ENCODE measurements around the gene CORO2B. TPM values are rescaled to one million over a fixed set of nuclear protein-coding genes. Genes with fewer than 3 reads are reported as not detected.

Gene CORO2B
- total and polyA plus RNA-seq, 2 experiments from 2014 or later = 1.6 to 4.6 TPM

GRCh38 chr15:68601206-68602197, 22.7 kb downstream of the CORO2B start (continued):
- TF ChIP-seq ETS1 (IDR thresholded peaks at IDR 0.05) = no peak
- no peak for TF ChIP-seq ZNF331 (CRISPR knock-in tag; IDR thresholded peaks at IDR 0.05; ENCODE audit: low read depth)
- no peak for TF ChIP-seq EZH2phosphoT487 (IDR thresholded peaks at IDR 0.05; ENCODE audit: unreplicated experiment)
- no peak for TF ChIP-seq NANOG (IDR thresholded peaks at IDR 0.05; ENCODE audit: borderline replicate concordance)
- no peak for TF ChIP-seq CREB1 (CRISPR knock-in tag; IDR thresholded peaks at IDR 0.05; ENCODE audit: low read depth)
- TF ChIP-seq STAT1 (IDR thresholded peaks at IDR 0.05; ENCODE audit: unreplicated experiment) = no peak

GRCh38 chr15:68602459-68603215, 23.8 kb downstream of the CORO2B start:
- Histone ChIP-seq H3K4me2 (no peak overlapping the region), H3K9me2 (ENCODE audit: insufficient read depth) (0 out of 2 replicates have a peak, but pooled peaks cover 4% of the 10 kb centered on the region), H3K4me1 (ENCODE audit: insufficient read depth) (peaks cover 30% of the 10 kb centered on the region), H3F3A (replicated peaks; ENCODE audit: low read depth) (no peaks in the 10 kb centered on the region), H2AFZ (no peak overlapping the region), H3K4me3 (no peak overlapping the region), H3K27ac (ENCODE audit: low read depth) (no peak overlapping the region), H3K79me2 (replicated peaks; ENCODE audit: insufficient read depth) (no peaks in the 10 kb centered on the region), H3K27me3 (ENCODE audit: insufficient read depth) (no peaks in the 10 kb centered on the region), H3K36me3 (ENCODE audit: insufficient read depth) (no peaks in the 10 kb centered on the region), H4K20me1 (replicated peaks; ENCODE audit: insufficient read depth) (no peaks in the 10 kb centered on the region)
- H3K36me3 Mint-ChIP-seq (ENCODE audit: low read depth) = no peaks in the 10 kb centered on the region
- H3K4me1 Mint-ChIP-seq = peaks cover 46% of the 10 kb centered on the region
- H3K27ac Mint-ChIP-seq = no peak overlapping the region
- DNase-seq (ENCODE audit: low spot score) (no peak), ATAC-seq (peak; percentile 12)
- H3K4me3 Mint-ChIP-seq = no peak overlapping the region
- H3K27me3 Mint-ChIP-seq (ENCODE audit: insufficient read depth, low read depth, poor library complexity) = peaks cover 24% of the 10 kb centered on the region
- H3K9me3 Mint-ChIP-seq = no peaks in the 10 kb centered on the region
- no peak for TF ChIP-seq ETS1 (IDR thresholded peaks at IDR 0.05)
- no peak for TF ChIP-seq POLR2AphosphoS5 (IDR thresholded peaks at IDR 0.05; ENCODE audit: low read depth)
- TF ChIP-seq EZH2phosphoT487 (IDR thresholded peaks at IDR 0.05; ENCODE audit: unreplicated experiment) = no peak
- no peak for TF ChIP-seq ZNF114 (CRISPR knock-in tag; IDR thresholded peaks at IDR 0.05)
- no peak for TF ChIP-seq NANOG (IDR thresholded peaks at IDR 0.05; ENCODE audit: borderline replicate concordance)
- TF ChIP-seq CREB1 (CRISPR knock-in tag; IDR thresholded peaks at IDR 0.05; ENCODE audit: low read depth) = no peak
- TF ChIP-seq REST (IDR thresholded peaks at IDR 0.05; ENCODE audit: unreplicated experiment) = no peak
- no peak for TF ChIP-seq ZNF331 (CRISPR knock-in tag; IDR thresholded peaks at IDR 0.05; ENCODE audit: low read depth)
- no peak for TF ChIP-seq EZH2 (IDR thresholded peaks at IDR 0.05; ENCODE audit: low read depth, unreplicated experiment)
- TF ChIP-seq CTCF (conservative IDR thresholded peaks at IDR 0.05; ENCODE audit: low read depth in 2 of 2) = no peak
- no peak for TF ChIP-seq STAT1 (IDR thresholded peaks at IDR 0.05; ENCODE audit: unreplicated experiment)
- TF ChIP-seq JUNB (IDR thresholded peaks at IDR 0.05; ENCODE audit: unreplicated experiment) = no peak

All from GM23338 (cell line).